Astrocyte of the hippocampus (primary cell): ENCODE measurements around the gene GPR37L1.
A peak's percentile ranks its signal among the peaks of the same experiment; 100 is the strongest.
"Not testable (repeated sequence)": the region's sequence is repeated elsewhere in the genome, so short reads cannot be mapped to it uniquely, and the experiment has no call there.

Experiments used
- DNase-seq: peaks from one replicate; pipeline ENCODE4 v3.0.0; 2011; ENCODE audit warnings: low read depth, low spot score

Gene GPR37L1

GRCh38 chr1:202154766-202155477 lies 32.2 kb downstream of the GPR37L1 start:
- peak; percentile 61 for DNase-seq

GRCh38 chr1:202155478-202156021 lies 32.8 kb downstream of the GPR37L1 start:
- DNase-seq = peak; percentile 46

- DNase-seq = no peak
These were observed 33.9 kb downstream of the GPR37L1 start for GRCh38 chr1:202156590-202156989.

- no peak for DNase-seq
These were observed 35.2 kb downstream of the GPR37L1 start for GRCh38 chr1:202157945-202158344.

- no peak for DNase-seq
These were observed 36.3 kb downstream of the GPR37L1 start for GRCh38 chr1:202158810-202159533.

- DNase-seq = no peak
These were observed 37.0 kb downstream of the GPR37L1 start for GRCh38 chr1:202159534-202160371.

- DNase-seq = no peak
These were observed 37.7 kb downstream of the GPR37L1 start, which contains the start of gene PTPN7 for GRCh38 chr1:202160377-202160940. PTPN7 (minus strand) TSS chr1:202160602; CDS start chr1:202159402, 1,200 bp downstream.

- DNase-seq = no peak
These were observed 38.7 kb downstream of the GPR37L1 start for GRCh38 chr1:202161151-202162046.

- no peak for DNase-seq
These were observed 39.3 kb downstream of the GPR37L1 start for GRCh38 chr1:202162047-202162417.

- no peak for DNase-seq
These were observed 39.9 kb downstream of the GPR37L1 start for GRCh38 chr1:202162418-202163280.

- DNase-seq = no peak
These were observed 40.9 kb downstream of the GPR37L1 start for GRCh38 chr1:202163281-202164270.

- no peak for DNase-seq
These were observed 41.7 kb downstream of the GPR37L1 start for GRCh38 chr1:202164271-202165037.

- DNase-seq = no peak
These were observed 42.7 kb downstream of the GPR37L1 start for GRCh38 chr1:202165267-202165941.

- DNase-seq = no peak
These were observed 43.5 kb downstream of the GPR37L1 start for GRCh38 chr1:202165942-202166843.

GRCh38 chr1:202167054-202167453 lies 44.3 kb downstream of the GPR37L1 start:
- DNase-seq = not testable (repeated sequence)
